ENCODE results near the gene BIN1.

Gene BIN1

DNA sequence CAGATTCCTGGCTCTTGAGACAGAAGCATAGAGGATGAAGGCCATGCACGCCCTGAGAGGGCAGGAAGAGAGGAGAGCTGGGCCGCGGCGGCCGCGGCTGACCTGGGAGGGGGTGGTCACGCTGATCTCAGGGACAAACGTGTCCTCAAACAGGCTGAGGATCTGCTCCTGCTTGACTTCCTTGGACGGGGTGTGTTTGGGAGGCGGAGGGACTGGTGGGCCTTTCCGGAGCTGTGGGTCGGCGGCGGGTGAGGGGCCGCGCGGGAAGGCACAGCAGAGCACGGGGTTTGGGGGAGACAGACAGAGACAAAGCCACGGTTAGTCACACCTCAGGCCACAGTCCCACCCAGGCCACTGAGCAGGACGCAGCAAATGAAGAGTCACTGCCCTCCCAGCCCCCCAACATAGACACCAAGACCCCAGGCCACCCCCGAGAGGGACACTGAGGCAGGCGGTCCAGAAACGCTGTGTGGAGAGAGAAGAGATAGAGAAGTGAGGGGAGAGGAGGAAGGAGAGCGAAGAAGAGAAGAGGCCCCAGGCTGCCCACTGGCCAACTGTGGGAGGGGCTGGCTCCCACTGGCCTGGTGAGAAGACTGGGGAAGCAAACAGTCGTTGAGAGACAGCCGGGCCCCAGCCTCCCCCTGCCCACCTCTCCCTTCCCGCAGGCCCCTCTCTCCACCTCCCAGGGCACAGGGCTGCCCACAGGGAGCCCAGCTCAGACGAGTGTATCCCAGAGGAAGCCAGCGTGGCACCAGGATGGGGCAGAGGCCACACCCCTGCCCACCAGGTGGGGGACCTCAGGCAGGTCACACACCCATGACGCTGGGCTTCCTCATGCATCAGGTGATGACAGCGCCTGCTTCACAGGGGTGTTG lies 49.3 kb downstream of the BIN1 start:
- DNase-seq (ENCODE audit: low read depth) = no peak

GRCh38 chr2:127056631-127057370 lies 50.2 kb downstream of the BIN1 start:
- no peak for DNase-seq (ENCODE audit: low read depth)

DNA sequence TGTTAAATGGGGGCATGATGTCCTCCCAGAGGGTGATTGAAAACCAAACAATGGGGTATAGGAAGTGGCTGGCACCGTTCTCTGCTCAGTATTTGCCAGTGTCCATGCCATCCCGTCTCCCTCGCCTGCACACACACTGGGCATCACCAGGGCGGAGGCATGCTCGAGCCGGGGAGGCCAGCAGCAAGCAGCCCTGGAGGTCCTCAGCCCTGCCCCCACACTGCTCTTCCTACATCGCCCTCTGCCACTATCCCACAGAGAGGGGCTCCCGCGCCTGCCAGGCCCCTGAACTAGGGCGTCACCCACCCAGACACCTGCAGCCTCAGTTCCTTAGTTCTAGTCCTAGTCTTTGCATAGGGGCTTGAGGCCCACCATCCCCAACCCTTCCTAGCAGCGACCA lies 50.9 kb downstream of the BIN1 start:
- no peak for DNase-seq (ENCODE audit: low read depth)

DNA sequence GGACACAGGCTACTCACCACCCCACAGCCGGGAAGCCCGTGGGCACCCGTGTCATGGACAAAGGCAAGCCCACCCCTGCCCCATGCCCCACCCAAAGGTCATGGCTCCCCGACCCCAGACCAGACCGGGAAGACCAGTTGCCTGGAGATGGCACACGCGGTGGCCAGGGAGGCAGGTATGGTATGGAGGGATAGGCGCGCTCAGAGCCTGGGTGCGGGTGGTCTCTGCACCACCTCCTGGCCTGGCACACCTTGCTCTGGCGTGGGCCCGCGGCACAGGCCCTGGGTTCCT lies 51.2 kb downstream of the BIN1 start:
- no peak for DNase-seq (ENCODE audit: low read depth)

DNA sequence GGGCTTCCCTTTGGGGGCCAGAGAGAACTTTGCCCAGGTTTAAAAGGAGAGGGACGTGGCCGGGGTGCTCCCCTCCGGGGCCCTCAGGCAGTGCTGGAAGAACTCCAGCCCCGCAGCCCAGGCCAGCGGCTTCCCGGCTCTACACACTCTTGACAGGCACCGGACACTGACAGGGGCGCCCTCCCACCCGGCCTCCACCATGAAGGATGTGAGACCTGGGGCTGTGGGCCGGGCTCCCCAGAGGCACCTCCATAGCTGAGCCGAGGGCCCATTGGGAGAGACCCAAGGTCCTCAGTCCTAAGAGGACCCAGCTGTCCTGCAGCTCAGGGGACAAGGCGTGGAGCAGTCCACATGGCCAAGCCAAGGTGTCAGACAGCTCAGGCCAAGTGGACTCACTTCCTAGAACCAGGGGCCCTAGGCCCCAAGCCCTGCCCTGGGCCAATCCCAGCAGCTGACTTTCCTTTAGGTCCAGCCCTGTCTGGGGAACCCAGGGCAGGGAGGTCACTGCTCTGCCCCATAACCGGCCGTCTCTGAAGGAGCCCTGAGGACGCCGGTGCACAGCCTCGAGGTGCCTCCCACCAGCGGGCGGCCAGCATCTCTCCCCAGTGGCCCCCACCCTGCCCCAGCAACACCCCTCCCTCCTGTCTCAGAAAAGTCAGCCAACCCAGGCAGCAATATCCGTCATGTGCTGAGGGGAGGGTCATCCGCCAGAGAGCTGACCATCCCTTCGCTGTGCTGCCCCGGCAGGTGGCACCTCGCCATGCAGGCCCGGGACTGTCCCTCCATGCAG lies 51.8 kb downstream of the BIN1 start:
- DNase-seq (ENCODE audit: low read depth) = no peak

DNA sequence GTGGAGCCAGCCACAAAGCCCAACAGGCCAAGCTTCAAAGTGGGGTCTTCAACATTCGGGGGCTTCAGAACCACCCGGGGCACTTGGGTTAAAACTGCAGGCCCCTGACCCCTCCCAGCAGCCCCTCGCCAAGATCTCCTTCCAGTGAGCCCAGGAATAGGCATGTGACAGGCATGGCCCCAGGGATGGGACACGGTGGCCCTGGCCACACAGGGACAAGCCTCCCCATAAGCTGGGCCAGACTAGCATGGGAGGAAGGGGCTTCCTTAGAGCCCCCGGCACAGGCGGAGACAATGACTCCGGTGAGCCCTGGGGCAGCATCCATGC lies 52.4 kb downstream of the BIN1 start:
- no peak for DNase-seq (ENCODE audit: low read depth)

- DNase-seq (ENCODE audit: low read depth) = no peak
Measured at GRCh38 chr2:127053731-127054603, 53.0 kb downstream of the BIN1 start.

GRCh38 chr2:127052771-127053691 lies 53.9 kb downstream of the BIN1 start:
- DNase-seq (ENCODE audit: low read depth) = no peak

DNA sequence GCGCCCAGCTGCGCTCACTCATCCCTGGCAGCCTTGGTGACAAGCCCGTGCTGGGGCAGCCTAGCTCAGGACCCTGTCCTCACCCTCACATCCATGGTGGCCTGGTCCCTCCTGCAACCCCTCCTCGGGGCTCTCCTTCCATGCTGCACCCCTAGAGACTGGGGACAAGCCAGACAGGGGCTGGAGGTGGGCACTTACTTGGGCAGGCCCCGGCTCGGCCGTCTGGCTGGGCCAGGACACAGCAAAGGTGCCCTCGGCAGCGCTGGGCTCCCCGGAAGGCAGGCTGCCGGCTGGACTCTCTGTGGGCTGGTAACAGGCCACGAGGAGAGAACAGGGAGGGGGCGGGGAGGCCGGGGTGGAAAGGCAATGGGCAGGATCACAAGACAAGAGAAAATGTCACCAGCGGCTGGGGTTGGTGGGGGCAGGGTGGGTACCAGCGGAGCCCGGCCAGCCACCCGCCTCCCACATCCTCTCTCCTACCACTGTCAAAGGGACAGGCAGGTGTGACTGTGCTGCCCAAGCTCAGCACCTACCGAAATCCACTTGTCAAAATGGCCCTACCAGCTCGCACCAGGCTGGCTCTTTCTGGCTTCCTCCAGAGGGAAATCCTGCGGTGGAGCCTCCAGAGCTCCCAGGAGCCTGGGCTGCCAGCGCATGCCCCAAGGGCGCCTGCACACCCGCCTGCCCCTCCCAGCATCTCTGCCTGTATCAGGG lies 54.7 kb downstream of the BIN1 start:
- DNase-seq (ENCODE audit: low read depth) = no peak

DNA sequence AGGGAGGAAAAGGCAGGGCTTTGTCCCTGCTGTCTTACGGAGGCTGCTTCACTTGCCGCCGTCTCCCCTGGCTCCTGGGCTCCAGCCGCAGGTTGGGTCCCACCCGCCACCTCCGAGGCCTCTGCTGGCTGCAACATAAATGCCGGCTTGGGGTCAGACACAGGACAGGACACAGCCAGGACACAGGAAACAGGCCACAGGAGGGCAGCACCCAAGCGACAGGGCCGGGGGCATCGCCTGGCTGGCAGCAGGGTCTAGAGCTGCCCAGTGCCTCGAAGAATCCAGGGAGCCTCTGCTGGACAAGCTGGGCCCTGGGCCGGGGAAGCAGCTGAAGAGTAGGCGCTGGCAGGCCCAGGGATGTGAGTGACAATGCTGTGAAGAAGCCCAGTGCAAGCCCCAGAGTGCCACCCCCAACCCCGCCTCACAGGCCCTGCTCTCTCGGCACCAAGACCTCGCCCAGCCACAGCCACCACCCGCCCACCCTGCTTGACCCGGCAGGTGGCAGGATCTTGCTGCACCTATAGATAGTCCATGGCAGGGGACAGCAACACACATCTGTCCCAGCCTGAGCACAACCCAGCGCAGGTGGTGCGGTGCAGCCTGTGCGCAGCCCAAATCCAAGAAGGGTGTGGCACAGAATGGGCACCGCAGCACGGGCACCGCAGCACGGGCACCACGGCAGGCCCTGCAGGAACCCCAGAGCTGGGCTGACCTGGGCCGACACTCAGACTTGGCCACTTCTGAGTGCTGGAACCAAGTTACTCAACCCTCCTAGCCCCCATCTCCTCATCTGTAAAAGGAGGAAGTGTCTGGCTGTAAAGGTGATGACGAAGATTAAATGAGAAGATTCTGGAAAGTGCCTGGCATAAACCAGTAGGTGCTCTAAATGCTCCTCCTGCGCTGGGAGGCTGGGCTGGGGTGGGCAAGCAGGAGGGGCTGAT lies 55.6 kb downstream of the BIN1 start:
- no peak for DNase-seq (ENCODE audit: low read depth)

DNA sequence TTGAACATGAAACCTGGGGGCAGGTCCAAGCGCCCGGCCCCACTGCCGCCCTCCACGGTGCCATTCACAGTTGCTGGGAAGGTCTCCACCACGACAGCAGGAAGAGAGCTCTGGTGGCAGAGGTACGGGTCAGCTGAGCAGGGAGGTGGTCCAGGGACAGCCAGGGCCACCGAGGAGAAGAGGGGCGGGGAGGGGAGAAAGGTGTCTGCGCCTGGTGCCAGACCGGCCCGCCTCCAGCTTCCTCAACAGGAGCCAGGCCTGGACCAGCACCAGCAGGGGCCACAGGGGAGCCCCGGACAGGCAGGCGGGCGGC lies 56.2 kb downstream of the BIN1 start:
- DNase-seq (ENCODE audit: low read depth) = no peak

- DNase-seq (ENCODE audit: low read depth) = no peak
Measured at GRCh38 chr2:127049927-127050802, 56.8 kb downstream of the BIN1 start.

DNA sequence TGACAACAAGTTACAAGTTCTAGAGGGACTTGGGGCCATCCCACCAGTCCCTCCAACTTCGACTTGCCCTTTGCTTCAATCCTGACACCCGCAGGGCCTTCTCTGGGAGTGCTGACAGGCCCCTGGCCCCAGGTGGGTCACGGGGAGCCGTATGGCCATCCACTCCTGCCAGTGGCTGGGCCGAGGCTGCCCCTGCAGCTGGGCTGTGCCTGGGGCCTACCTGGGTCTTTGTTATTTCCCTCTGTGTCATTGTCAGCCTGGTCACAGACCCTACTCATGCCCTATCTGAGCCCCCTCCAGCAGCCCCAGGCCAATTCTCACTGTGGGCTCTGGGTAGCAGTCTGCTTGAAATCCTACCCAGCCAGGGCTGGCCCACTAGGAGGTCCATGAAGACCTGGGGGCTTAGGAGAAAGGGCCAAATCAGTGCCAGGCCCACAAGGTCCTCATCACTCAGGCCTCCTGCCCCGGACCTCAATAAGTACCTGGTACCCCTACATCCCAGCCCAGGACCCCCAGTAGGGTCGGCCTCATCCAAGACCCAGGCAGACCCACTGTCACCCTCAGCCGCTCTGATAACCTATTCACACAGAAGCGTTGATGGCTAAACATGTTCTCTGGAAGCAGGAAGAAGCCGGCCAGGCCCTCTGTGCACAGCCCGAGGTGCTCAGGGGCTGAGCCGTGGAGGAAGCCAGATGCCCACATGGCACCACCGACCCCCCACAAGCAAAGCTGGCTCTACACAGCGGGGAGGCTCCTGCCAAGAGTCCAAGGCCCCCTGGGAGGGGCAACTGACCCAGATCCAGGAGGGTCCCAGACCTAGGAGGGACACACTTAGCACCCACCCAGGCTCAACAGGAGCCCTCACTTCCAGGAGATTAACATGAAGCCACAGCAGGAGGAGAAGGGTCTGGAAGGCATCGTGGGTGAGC lies 57.7 kb downstream of the BIN1 start:
- no peak for DNase-seq (ENCODE audit: low read depth)

DNA sequence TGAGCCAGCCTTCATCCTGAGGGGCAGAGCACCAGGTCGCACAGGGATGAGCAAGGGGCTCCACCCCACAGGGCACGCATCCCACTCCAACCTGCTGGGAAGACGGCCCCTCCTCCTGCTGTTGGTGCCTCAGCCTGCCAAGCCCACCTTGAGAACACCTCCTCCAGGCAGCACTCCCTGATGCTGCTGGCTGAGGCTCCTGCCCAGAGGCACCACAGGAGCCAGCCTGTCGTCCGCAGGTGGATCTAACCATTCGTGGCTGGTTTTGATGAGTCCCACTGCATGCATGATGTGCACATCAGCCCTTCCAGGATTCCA lies 58.4 kb downstream of the BIN1 start:
- DNase-seq (ENCODE audit: low read depth) = no peak

DNA sequence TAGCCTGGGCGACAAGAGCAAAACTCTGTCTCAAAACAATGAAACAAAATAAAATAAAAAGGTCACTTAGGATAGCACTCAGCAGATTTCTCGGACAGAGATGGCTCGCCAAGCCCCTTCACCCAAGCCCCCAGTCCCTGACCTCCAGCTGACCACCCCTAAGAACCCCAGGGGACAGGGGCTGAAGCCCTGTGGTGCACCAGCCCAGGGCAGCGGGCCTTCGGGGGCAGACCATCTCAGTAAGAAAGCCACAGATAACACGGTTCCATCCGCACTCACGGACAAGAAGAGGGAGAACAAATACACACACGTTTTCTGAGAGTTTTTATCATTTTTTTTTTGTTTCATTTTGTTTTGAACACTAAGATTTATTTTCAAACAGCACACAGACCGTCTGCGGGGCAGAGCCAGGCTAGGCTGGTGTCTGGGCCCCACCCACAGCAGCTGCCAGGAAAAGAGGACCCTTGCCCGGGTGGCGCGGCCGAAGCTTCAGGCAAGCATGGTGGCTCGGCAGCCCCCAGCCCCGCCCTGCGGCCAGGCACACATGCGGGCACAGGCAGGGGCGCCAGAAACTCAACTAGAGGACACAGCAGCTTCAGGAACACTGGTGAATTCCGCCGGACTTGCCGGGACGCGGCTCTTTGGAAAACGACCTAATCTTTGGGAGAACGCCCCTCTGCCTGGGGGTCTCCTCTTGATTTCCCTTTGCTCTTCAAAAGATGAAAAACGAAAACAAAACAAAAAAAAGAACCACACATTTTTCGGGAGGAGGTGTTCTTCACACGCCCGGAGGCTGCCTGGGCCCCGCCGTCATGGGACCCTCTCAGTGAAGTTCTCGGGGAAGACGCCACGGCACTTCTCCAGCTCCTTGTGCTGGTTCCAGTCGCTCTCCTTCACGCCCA lies 59.0 kb downstream of the BIN1 start:
- no peak for DNase-seq (ENCODE audit: low read depth)

GRCh38 chr2:127047054-127047453 lies 59.9 kb downstream of the BIN1 start:
- no peak for DNase-seq (ENCODE audit: low read depth)
